ENCODE results near the gene FFAR2.
A peak's percentile ranks its signal among the peaks of the same experiment; 100 is the strongest.
"Not testable (repeated sequence)": the region's sequence is repeated elsewhere in the genome, so short reads cannot be mapped to it uniquely, and the experiment has no call there.

FFAR2 gene

GRCh38 chr19:35458192-35458591 is 10.1 kb downstream of the FFAR2 start:
- DNase-seq: no peak

- DNase-seq: no peak
These were observed 10.8 kb downstream of the FFAR2 start for GRCh38 chr19:35458731-35459391.

GRCh38 chr19:35459414-35460082 is 11.5 kb downstream of the FFAR2 start:
- DNase-seq: no peak

GRCh38 chr19:35460608-35461007 is 12.6 kb downstream of the FFAR2 start:
- DNase-seq: no peak

GRCh38 chr19:35461060-35461459 is 13.0 kb downstream of the FFAR2 start:
- no peak for DNase-seq

GRCh38 chr19:35461788-35462187 is 13.7 kb downstream of the FFAR2 start:
- not testable (repeated sequence) for DNase-seq

GRCh38 chr19:35462476-35462953 is 14.5 kb downstream of the FFAR2 start:
- no peak for DNase-seq

GRCh38 chr19:35462956-35463355 is 14.9 kb downstream of the FFAR2 start:
- not testable (repeated sequence) for DNase-seq

- DNase-seq: no peak
These were observed 18.2 kb downstream of the FFAR2 start for GRCh38 chr19:35466259-35466658.

GRCh38 chr19:35468637-35469036 is 20.6 kb downstream of the FFAR2 start:
- peak; percentile 8 to 34 for DNase-seq

GRCh38 chr19:35470128-35470527 is 22.1 kb downstream of the FFAR2 start:
- no peak for DNase-seq

GRCh38 chr19:35471075-35471474 is 23.0 kb downstream of the FFAR2 start:
- DNase-seq: not testable (repeated sequence)

GRCh38 chr19:35471946-35472345 is 23.9 kb downstream of the FFAR2 start:
- DNase-seq: no peak

- no peak for DNase-seq
These were observed 26.0 kb downstream of the FFAR2 start for GRCh38 chr19:35474104-35474503.

GRCh38 chr19:35474594-35474993 is 26.5 kb downstream of the FFAR2 start:
- not testable (repeated sequence) for DNase-seq

GRCh38 chr19:35476149-35476548 is 28.1 kb downstream of the FFAR2 start:
- DNase-seq: no peak

- peak; percentile 8 to 59 for DNase-seq
These were observed 31.0 kb downstream of the FFAR2 start for GRCh38 chr19:35478794-35479677.

- no peak for DNase-seq
These were observed 35.0 kb downstream of the FFAR2 start for GRCh38 chr19:35483089-35483488.

GRCh38 chr19:35484252-35485036 is 36.4 kb downstream of the FFAR2 start:
- no peak for DNase-seq

- no peak for DNase-seq
These were observed 38.2 kb downstream of the FFAR2 start for GRCh38 chr19:35486268-35486708.

- DNase-seq: no peak
These were observed 39.7 kb downstream of the FFAR2 start for GRCh38 chr19:35487656-35488182.

GRCh38 chr19:35488677-35489076 is 40.6 kb downstream of the FFAR2 start:
- DNase-seq: peak in 1 of 2 experiments; percentile 27

All from NCI-H524 (cell line).